Loucy (cell line): ENCODE results near the gene FGF9.

Experiments
- CTCF ChIP-seq: fragments of 200-600 bp; sonication (generic); conservative IDR thresholded peaks from 2 replicates; pipeline ENCODE4 v1.5.1; 2014; ENCODE audit warnings: mild to moderate bottlenecking, antibody characterized with exemption, low read length
- EZH2phosphoT487 ChIP-seq: fragments of 200-600 bp; IDR thresholded peaks from 2 replicates; pipeline ENCODE4 v1.6.1; 2018; ENCODE audit warnings: antibody characterized with exemption, mild to moderate bottlenecking, moderate library complexity, borderline replicate concordance

- TF ChIP-seq CTCF: no peak
- TF ChIP-seq EZH2phosphoT487: no peak
Observed at GRCh38 chr13:21703846-21704245, 33.0 kb downstream of the FGF9 start.
